ENCODE measurements around the gene LEF1. TPM values are rescaled to one million over a fixed set of nuclear protein-coding genes. Genes with fewer than 3 reads are reported as not detected.

Gene LEF1
- total RNA-seq, 1 donor from 2014 or later, result 16.6 TPM

GRCh38 chr4:108170631-108171338, 2.1 kb upstream of the LEF1 start:
- DNase-seq (ENCODE audit: low read depth), result no peak
- no peak overlapping the region for H3K27ac ChIP-seq (ENCODE audit: low read depth, low read length)
- peaks cover 46% of the 10 kb centered on the region for H3K27me3 ChIP-seq (ENCODE audit: insufficient read depth, low read length)
- no peak overlapping the region for H3K9ac ChIP-seq (ENCODE audit: low read length)
- H3K27me3 Mint-ChIP-seq (ENCODE audit: low read depth, unreplicated experiment), result peaks cover 49% of the 10 kb centered on the region
- H3K4me3 ChIP-seq (ENCODE audit: insufficient read depth, low read depth, low read length), result no peak overlapping the region
- H3K79me2 ChIP-seq (ENCODE audit: insufficient read depth, low read length), result no peaks in the 10 kb centered on the region
- H4K20me1 ChIP-seq (ENCODE audit: insufficient read depth, low read length), result peaks cover 8% of the 10 kb centered on the region
- peak overlapping the region; percentile 95 for H3K4me2 ChIP-seq (ENCODE audit: low read length)
- peaks cover 12% of the 10 kb centered on the region for H3K4me1 ChIP-seq (ENCODE audit: insufficient read depth, low read length)
- no peak overlapping the region for H2AFZ ChIP-seq (ENCODE audit: low read depth, low read length)
- H3K36me3 ChIP-seq (ENCODE audit: insufficient read depth, low read length), result no peaks in the 10 kb centered on the region
- TF ChIP-seq CTCF (IDR thresholded peaks at IDR 0.05; ENCODE audit: insufficient read depth, low read depth, low read length) (no peak), EZH2 (IDR thresholded peaks at IDR 0.05; ENCODE audit: insufficient read depth, low read length) (no peak)
- FAIRE-seq, result no peak
- no peaks in the 10 kb centered on the region for H3K36me3 Mint-ChIP-seq (ENCODE audit: low read depth, unreplicated experiment)
- H3K27ac Mint-ChIP-seq (ENCODE audit: unreplicated experiment), result no peak overlapping the region
- H3K4me3 Mint-ChIP-seq (ENCODE audit: unreplicated experiment), result peak overlapping the region; percentile 69
- no peaks in the 10 kb centered on the region for H3K9me3 ChIP-seq (ENCODE audit: insufficient read depth, low read depth, low read length)
- peaks cover 4% of the 10 kb centered on the region for H3K4me1 Mint-ChIP-seq (ENCODE audit: low read depth, unreplicated experiment)
- no peaks in the 10 kb centered on the region for H3K9me3 Mint-ChIP-seq (ENCODE audit: unreplicated experiment)

GRCh38 chr4:108169664-108170063, 932 bp upstream of the LEF1 start:
- Histone ChIP-seq H2AFZ (ENCODE audit: low read depth, low read length) (no peak overlapping the region), H3K27me3 (ENCODE audit: insufficient read depth, low read length) (peaks cover 56% of the 10 kb centered on the region), H3K36me3 (ENCODE audit: insufficient read depth, low read length) (no peaks in the 10 kb centered on the region), H4K20me1 (ENCODE audit: insufficient read depth, low read length) (peaks cover 14% of the 10 kb centered on the region), H3K9ac (ENCODE audit: low read length) (no peak overlapping the region), H3K4me2 (ENCODE audit: low read length) (peak overlapping the region; percentile 99), H3K4me3 (ENCODE audit: insufficient read depth, low read depth, low read length) (no peak overlapping the region), H3K79me2 (ENCODE audit: insufficient read depth, low read length) (no peaks in the 10 kb centered on the region), H3K27ac (ENCODE audit: low read depth, low read length) (no peak overlapping the region), H3K9me3 (ENCODE audit: insufficient read depth, low read depth, low read length) (no peaks in the 10 kb centered on the region), H3K4me1 (ENCODE audit: insufficient read depth, low read length) (peaks cover 12% of the 10 kb centered on the region)
- Mint-ChIP-seq H3K36me3 (ENCODE audit: low read depth, unreplicated experiment) (peaks cover 5% of the 10 kb centered on the region), H3K9me3 (ENCODE audit: unreplicated experiment) (no peaks in the 10 kb centered on the region), H3K27ac (ENCODE audit: unreplicated experiment) (no peak overlapping the region), H3K27me3 (ENCODE audit: low read depth, unreplicated experiment) (peaks cover 57% of the 10 kb centered on the region), H3K4me1 (ENCODE audit: low read depth, unreplicated experiment) (peaks cover 4% of the 10 kb centered on the region), H3K4me3 (ENCODE audit: unreplicated experiment) (peak overlapping the region; percentile 85)
- DNase-seq (ENCODE audit: low read depth) (no peak), FAIRE-seq (no peak)
- TF ChIP-seq CTCF (IDR thresholded peaks at IDR 0.05; ENCODE audit: insufficient read depth, low read depth, low read length) (no peak), EZH2 (IDR thresholded peaks at IDR 0.05; ENCODE audit: insufficient read depth, low read length) (peak; percentile 53)

DNA sequence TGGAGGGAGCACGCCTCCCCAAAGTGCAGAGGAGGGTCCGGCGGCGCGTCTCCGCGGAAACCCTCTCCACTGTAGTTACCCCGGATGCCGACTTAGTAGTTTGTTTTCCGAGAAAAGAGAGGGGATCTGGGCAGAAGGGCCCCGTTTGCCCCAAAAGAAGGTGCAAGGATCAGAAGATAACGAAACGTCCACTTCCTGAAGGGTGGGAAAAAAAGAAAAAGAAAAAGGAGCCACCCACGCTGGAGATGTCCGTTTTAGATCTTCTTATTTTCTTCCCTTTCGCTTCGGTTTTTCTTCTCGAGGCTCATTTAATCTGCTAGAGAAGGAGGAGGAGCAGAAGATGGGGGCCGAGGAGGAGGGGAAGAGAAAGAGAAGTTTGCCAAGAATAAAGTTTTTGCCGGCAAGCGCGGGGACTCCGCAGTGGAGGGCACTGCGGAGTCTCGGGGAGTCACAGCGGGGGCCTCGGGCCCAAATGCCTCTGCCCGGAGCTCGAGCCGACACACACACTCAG, 517 bp downstream of the LEF1 start:
- Histone ChIP-seq H3K9ac (ENCODE audit: low read length) (peak overlapping the region; percentile 68), H3K79me2 (ENCODE audit: insufficient read depth, low read length) (no peaks in the 10 kb centered on the region), H3K27me3 (ENCODE audit: insufficient read depth, low read length) (peaks cover 54% of the 10 kb centered on the region)

More for the DNA sequence above, 517 bp downstream of the LEF1 start:
- Mint-ChIP-seq H3K36me3 (ENCODE audit: low read depth, unreplicated experiment) (peaks cover 5% of the 10 kb centered on the region), H3K27me3 (ENCODE audit: low read depth, unreplicated experiment) (peaks cover 51% of the 10 kb centered on the region), H3K4me1 (ENCODE audit: low read depth, unreplicated experiment) (no peaks in the 10 kb centered on the region), H3K27ac (ENCODE audit: unreplicated experiment) (peak overlapping the region; percentile 78), H3K9me3 (ENCODE audit: unreplicated experiment) (no peaks in the 10 kb centered on the region), H3K4me3 (ENCODE audit: unreplicated experiment) (peak overlapping the region; percentile 91)
- no peaks in the 10 kb centered on the region for H3K36me3 ChIP-seq (ENCODE audit: insufficient read depth, low read length)
- H3K4me2 ChIP-seq (ENCODE audit: low read length), result peak overlapping the region; percentile 99
- H4K20me1 ChIP-seq (ENCODE audit: insufficient read depth, low read length), result peaks cover 14% of the 10 kb centered on the region
- DNase-seq (ENCODE audit: low read depth) (peak; percentile 16), FAIRE-seq (no peak)
- peaks cover 12% of the 10 kb centered on the region for H3K4me1 ChIP-seq (ENCODE audit: insufficient read depth, low read length)
- H3K9me3 ChIP-seq (ENCODE audit: insufficient read depth, low read depth, low read length), result no peaks in the 10 kb centered on the region
- TF ChIP-seq EZH2 (IDR thresholded peaks at IDR 0.05; ENCODE audit: insufficient read depth, low read length), result no peak
- TF ChIP-seq CTCF (IDR thresholded peaks at IDR 0.05; ENCODE audit: insufficient read depth, low read depth, low read length), result no peak
- H3K4me3 ChIP-seq (ENCODE audit: insufficient read depth, low read depth, low read length), result peak overlapping the region; percentile 69
- no peak overlapping the region for H3K27ac ChIP-seq (ENCODE audit: low read depth, low read length)
- H2AFZ ChIP-seq (ENCODE audit: low read depth, low read length), result peak overlapping the region; percentile 87
